Endothelial cell of umbilical vein (primary cell): ENCODE data around the gene DNAH6. TPM values are rescaled to one million over a fixed set of nuclear protein-coding genes. Genes with fewer than 3 reads are reported as not detected.

Experiments
- BruUV-seq: library from RNA; stranded (reverse); fragments of 400-500 nt; replicated peaks from 2 replicates; lab custom pipeline; 2021; lab: Mats Ljungman, UMichigan
- CTCF ChIA-PET: fragments of 300-600, 350-600 bp; sonication (Branson Sonifier 250); formaldehyde crosslinking; loops from one replicate; lab custom pipeline; 2021; ENCODE audit warnings: antibody characterized with exemption, inconsistent platforms; lab: Charles Lee
- POLR2A ChIA-PET: fragments of 300-600, 350-600 bp; sonication (Branson Sonifier 250); formaldehyde crosslinking; loops from one replicate; lab custom pipeline; 2021; ENCODE audit warnings: antibody characterized with exemption, inconsistent platforms; lab: Charles Lee
- DNase-seq: peaks from one replicate; pipeline ENCODE4 v3.0.0-alpha.2; 2011; ENCODE audit warnings: low read depth, low spot score
- FAIRE-seq: peaks from 2 replicates; lab custom pipeline; 2011; peaks lifted over from hg19 to GRCh38; lab: Jason Lieb, UNC
- H2AFZ ChIP-seq: 2 replicates; pipeline ENCODE4 v1.6.0; 2012; ENCODE audit warnings: low read depth, low read length, control low read depth, inconsistent platforms
- H3K27ac ChIP-seq: 2 replicates; pipeline ENCODE4 v1.5.1; 2011; ENCODE audit warnings: low read depth, mild to moderate bottlenecking, control low read depth, low read length, moderate library complexity; ENCODE audit not compliant: insufficient read depth
- H3K27me3 ChIP-seq, 2 experiments: 2 replicates each; pipeline versions ENCODE4 v1.6.0 to v1.6.1; 2011; ENCODE audit warnings: low read length in 2 of 2, mixed read lengths in 1 of 2; ENCODE audit not compliant: control insufficient read depth in 2 of 2, insufficient read depth in 2 of 2
- H3K36me3 ChIP-seq, 2 experiments: 2 replicates in 1 of 2; 3 replicates in 1 of 2; pipeline ENCODE4 v1.5.1; 2011; ENCODE audit warnings: low read length in 2 of 2, mild to moderate bottlenecking in 1 of 2, moderate library complexity in 1 of 2; ENCODE audit not compliant: control insufficient read depth in 2 of 2, insufficient read depth in 2 of 2; ENCODE audit errors: extremely low read depth in 1 of 2
- H3K4me1 ChIP-seq: 3 replicates; pipeline ENCODE4 v1.5.1; 2011; ENCODE audit warnings: mild to moderate bottlenecking, low read length; ENCODE audit not compliant: control insufficient read depth, insufficient read depth; ENCODE audit errors: extremely low read depth
- H3K4me2 ChIP-seq: 2 replicates; pipeline ENCODE4 v1.6.1; 2011; ENCODE audit warnings: low read length, control low read depth, mixed read lengths; ENCODE audit not compliant: insufficient read depth
- H3K4me3 ChIP-seq, 3 experiments: fragments of 200-600 bp in 1 of 3; sonication (generic), shearing (Covaris generic) in 1 of 3; replicated peaks in 1 of 3; 2 replicates each; pipeline ENCODE4 v1.5.1; 2011 to 2016; ENCODE audit warnings: control low read depth in 3 of 3, low read length in 3 of 3, mild to moderate bottlenecking in 2 of 3, inconsistent platforms in 1 of 3, low read depth in 1 of 3, moderate library complexity in 1 of 3; ENCODE audit not compliant: insufficient read depth in 1 of 3
- H3K79me2 ChIP-seq: 2 replicates; pipeline ENCODE4 v1.6.0; 2012; ENCODE audit warnings: low read length, inconsistent platforms; ENCODE audit not compliant: control insufficient read depth, insufficient read depth
- H3K9ac ChIP-seq: replicated peaks from 2 replicates; pipeline ENCODE3; 2011; ENCODE audit warnings: low read length, control low read depth; ENCODE audit not compliant: insufficient read depth; ENCODE audit errors: extremely low read depth
- H3K9me1 ChIP-seq: replicated peaks from 3 replicates; pipeline ENCODE4 v1.6.0; 2011; ENCODE audit warnings: mild to moderate bottlenecking, low read length; ENCODE audit not compliant: control insufficient read depth, insufficient read depth; ENCODE audit errors: extremely low read depth
- H3K9me3 ChIP-seq: replicated peaks from 2 replicates; pipeline ENCODE4 v1.5.1; 2012; ENCODE audit warnings: low read length, inconsistent platforms; ENCODE audit not compliant: control insufficient read depth, insufficient read depth
- H4K20me1 ChIP-seq: replicated peaks from 2 replicates; pipeline ENCODE3; 2011; ENCODE audit warnings: mild to moderate bottlenecking, low read length; ENCODE audit not compliant: control insufficient read depth, insufficient read depth; ENCODE audit errors: extremely low read depth
- CTCF ChIP-seq, 2 donors: IDR thresholded peaks; 1 replicate in 1 of 2; 2 replicates in 1 of 2; pipeline ENCODE4 v1.5.1; 2011; ENCODE audit warnings: low read length in 2 of 2, mild to moderate bottlenecking in 2 of 2, moderate library complexity in 2 of 2, control low read depth in 1 of 2, inconsistent platforms in 1 of 2, low read depth in 1 of 2; ENCODE audit not compliant: insufficient read depth in 1 of 2; ENCODE audit errors: extremely low read depth in 1 of 2
- EZH2 ChIP-seq: IDR thresholded peaks from 2 replicates; pipeline ENCODE4 v1.6.1; 2012; ENCODE audit warnings: borderline replicate concordance, low read depth, mild to moderate bottlenecking, moderate library complexity, low read length, inconsistent platforms; ENCODE audit not compliant: severe bottlenecking
- FOS ChIP-seq: IDR thresholded peaks from 2 replicates; pipeline ENCODE4 v1.6.1; 2011; ENCODE audit warnings: mild to moderate bottlenecking, low read length, moderate library complexity, borderline replicate concordance; ENCODE audit not compliant: insufficient read depth
- GATA2 ChIP-seq: IDR thresholded peaks from 2 replicates; pipeline ENCODE4 v1.7.0; 2011; ENCODE audit warnings: low read depth, mild to moderate bottlenecking, moderate library complexity, mixed read lengths, low read length; ENCODE audit not compliant: insufficient read length, insufficient read depth
- JUN ChIP-seq: IDR thresholded peaks from 2 replicates; pipeline ENCODE4 v1.6.1; 2011; ENCODE audit warnings: borderline replicate concordance, low read depth; ENCODE audit not compliant: insufficient read length, insufficient read depth
- MYC ChIP-seq: IDR thresholded peaks from one replicate; pipeline ENCODE4 v1.6.1; 2011; ENCODE audit warnings: mild to moderate bottlenecking, low read depth, low read length
- POLR2A ChIP-seq: IDR thresholded peaks from 2 replicates; pipeline ENCODE4 v1.6.1; 2012; ENCODE audit warnings: low read depth, mild to moderate bottlenecking, control low read depth, low read length
- POLR2AphosphoS5 ChIP-seq: IDR thresholded peaks from 2 replicates; pipeline ENCODE4 v1.6.1; 2012; ENCODE audit warnings: low read depth, mild to moderate bottlenecking, control low read depth, low read length, moderate library complexity; ENCODE audit not compliant: insufficient read depth
- dilution Hi-C: fragments of 300-500 bp; cut with MboI; formaldehyde crosslinking; loops from one replicate; pipeline ENCODE4 v1.15.0; 2019; ENCODE audit warnings: low sequenced_read_pairs; ENCODE audit not compliant: extremely low pct_ligation_motif_present
- intact Hi-C: fragments of 100-400 bp; cut with micrococcal nuclease; formaldehyde crosslinking; loops from one replicate; pipeline ENCODE4 v1.10.0; 2022
- polyA plus RNA-seq, 4 experiments: library from polyadenylated mRNA; depleted of rRNA in 3 of 4; stranded (reverse) in 3 of 4; unstranded in 1 of 4; fragments of >200 nt; gene quantifications; 2 replicates each; pipeline versions ENCODE4 v1.2.1 to v1.2.3, GENCODE V29; 2011 to 2012; ENCODE audit warnings: missing spikeins in 1 of 4
- total RNA-seq: library from RNA; stranded (reverse); gene quantifications from 2 replicates; pipeline ENCODE4 v1.2.3, GENCODE V29; 2021
- TF ChIP-seq, protein P1 (sequence below): IDR thresholded peaks from 2 replicates; pipeline ENCODE4 v1.6.1; 2011; ENCODE audit not compliant: insufficient read depth, insufficient read length

DNAH6 gene
- total and polyA plus RNA-seq, 2 donors (not counting 3 experiments of a cell fraction or from before 2014, with no cell fraction given), result 0.24 TPM; not detected in 1

GRCh38 chr2:84811839-84812431, 295.6 kb downstream of the DNAH6 start:
- ChIA-PET CTCF (no interaction called here), POLR2A (no interaction called here)
- TF ChIP-seq CTCF (IDR thresholded peaks at IDR 0.05; ENCODE audit: extremely low read depth in 1 of 2, insufficient read depth in 1 of 2, low read depth in 1 of 2, low read length in 2 of 2) (no peak), POLR2AphosphoS5 (no peak)
- Histone ChIP-seq H3K4me1 (no peaks in the 10 kb centered on the region), H4K20me1 (no peaks in the 10 kb centered on the region), H3K9me1 (no peaks in the 10 kb centered on the region), H3K4me2 (no peak overlapping the region), H3K27ac (no peak overlapping the region), H3K4me3 (no peak overlapping the region), H3K9me3 (no peaks in the 10 kb centered on the region), H3K9ac (no peak overlapping the region), H3K27me3 (no peaks in the 10 kb centered on the region), H2AFZ (no peak overlapping the region), H3K36me3 (no peaks in the 10 kb centered on the region), H3K79me2 (no peaks in the 10 kb centered on the region)
- dilution Hi-C loops (no loop called here), intact Hi-C loops (no loop called here)
- DNase-seq, result no peak
- BruUV-seq, result no TSS peak
- FAIRE-seq, result no peak

- ChIA-PET POLR2A (no interaction called here), CTCF (interaction anchor here (1.0 kb wide), 1 partner anchor 197 kb away, joined by 4 read pairs; no protein-coding TSS in a partner anchor)
- FAIRE-seq, result no peak
- no TSS peak for BruUV-seq
- Histone ChIP-seq H3K36me3 (no peaks in the 10 kb centered on the region), H3K27ac (no peak overlapping the region), H3K4me1 (no peaks in the 10 kb centered on the region), H4K20me1 (no peaks in the 10 kb centered on the region), H3K9ac (no peak overlapping the region), H3K79me2 (no peaks in the 10 kb centered on the region), H3K9me3 (no peaks in the 10 kb centered on the region), H3K4me3 (no peak overlapping the region), H3K9me1 (no peaks in the 10 kb centered on the region), H3K4me2 (no peak overlapping the region), H3K27me3 (no peaks in the 10 kb centered on the region), H2AFZ (no peak overlapping the region)
- no peak for TF ChIP-seq EZH2
- TF ChIP-seq, protein P1, sequence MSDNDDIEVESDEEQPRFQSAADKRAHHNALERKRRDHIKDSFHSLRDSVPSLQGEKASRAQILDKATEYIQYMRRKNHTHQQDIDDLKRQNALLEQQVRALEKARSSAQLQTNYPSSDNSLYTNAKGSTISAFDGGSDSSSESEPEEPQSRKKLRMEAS, result no peak
- TF ChIP-seq POLR2AphosphoS5, result no peak
- TF ChIP-seq GATA2, result no peak
- no peak for TF ChIP-seq CTCF (IDR thresholded peaks at IDR 0.05; ENCODE audit: extremely low read depth in 1 of 2, insufficient read depth in 1 of 2, low read depth in 1 of 2, low read length in 2 of 2)
- no peak for TF ChIP-seq MYC
- TF ChIP-seq FOS, result no peak
- TF ChIP-seq JUN, result no peak
- TF ChIP-seq POLR2A, result no peak
- dilution Hi-C loops (no loop called here), intact Hi-C loops (no loop called here)
- DNase-seq, result no peak
These were observed 298.8 kb downstream of the DNAH6 start for GRCh38 chr2:84815146-84815545.
